Naive thymus-derived CD8-positive, alpha-beta T cell (primary cell): ENCODE measurements around the gene PAK4. TPM values are rescaled to one million over a fixed set of nuclear protein-coding genes. Genes with fewer than 3 reads are reported as not detected.
"Not testable (repeated sequence)": the region's sequence is repeated elsewhere in the genome, so short reads cannot be mapped to it uniquely, and the experiment has no call there.

Experiments
- ATAC-seq, 2 donors: fragments of 150-1000 bp; cut with Tn5 transposase in 1 of 2; sonication (Bioruptor Pico), chemical (Tn5 transposase) in 1 of 2; 1 replicate in 1 of 2; 2 replicates in 1 of 2; pipeline ENCODE4 v1.10.0; 2021; ENCODE audit warnings: mild to moderate bottlenecking in 2 of 2, moderate library complexity in 2 of 2
- POLR2A ChIA-PET: fragments of 350-600 bp; sonication (Branson Sonifier 250); formaldehyde crosslinking; loops from one replicate; lab custom pipeline; 2021; ENCODE audit warnings: antibody characterized with exemption; lab: Charles Lee
- DNase-seq, 10 donors: peaks; one replicate each; pipeline versions ENCODE4 v3.0.0 to v3.0.0-alpha.2; 2020 to 2022
- H3K27ac Mint-ChIP-seq, 10 donors: one replicate each; pipeline ENCODE4 v1.8.0; 2020 to 2022; ENCODE audit warnings: mild to moderate bottlenecking in 10 of 10, mixed read lengths in 10 of 10, moderate library complexity in 4 of 10, inconsistent platforms in 1 of 10
- H3K27me3 Mint-ChIP-seq, 5 donors: one replicate each; pipeline ENCODE4 v1.8.0; 2021 to 2022; ENCODE audit warnings: mixed read lengths in 5 of 5
- H3K36me3 Mint-ChIP-seq, 3 donors: one replicate each; pipeline ENCODE4 v1.8.0; 2020 to 2022; ENCODE audit warnings: mixed read lengths in 3 of 3, mild to moderate bottlenecking in 2 of 3, inconsistent platforms in 1 of 3
- H3K4me1 Mint-ChIP-seq, 4 donors: one replicate each; pipeline ENCODE4 v1.8.0; 2021 to 2022; ENCODE audit warnings: mixed read lengths in 4 of 4
- H3K4me3 Mint-ChIP-seq, 10 donors: one replicate each; pipeline ENCODE4 v1.8.0; 2020 to 2022; ENCODE audit warnings: mild to moderate bottlenecking in 10 of 10, mixed read lengths in 10 of 10, moderate library complexity in 6 of 10, inconsistent platforms in 1 of 10
- H3K9me3 Mint-ChIP-seq, 9 donors: one replicate each; pipeline ENCODE4 v1.8.0; 2020 to 2022; ENCODE audit warnings: mixed read lengths in 9 of 9, mild to moderate bottlenecking in 3 of 9, inconsistent platforms in 1 of 9, moderate library complexity in 1 of 9
- polyA plus RNA-seq, 3 donors: library from polyadenylated mRNA; unstranded; fragments of 300-500 nt; fragmentation: Illumina TruSeq; gene quantifications; one replicate each; pipeline ENCODE4 v1.2.3, GENCODE V29; 2021
- total RNA-seq, 8 experiments: library from RNA in 2 of 8; stranded (reverse) in 2 of 8; gene quantifications; one replicate each; pipeline ENCODE4 v1.2.3 and lab custom pipeline; 2021 to 2026

The PAK4 gene
- total and polyA plus RNA-seq, 5 experiments from 2014 or later: 1.3 to 16.8 (median 1.4) TPM

- no peak overlapping the region for H3K27ac Mint-ChIP-seq
- ATAC-seq (no peak), DNase-seq (no peak)
- POLR2A ChIA-PET: no interaction called here
- peaks cover 8 to 33% (median 23%) of the 10 kb centered on the region in 5 donors for H3K27me3 Mint-ChIP-seq
- H3K36me3 Mint-ChIP-seq: no peaks in the 10 kb centered on the region
- peaks cover 6 to 21% (median 11%) of the 10 kb centered on the region in 4 donors for H3K4me1 Mint-ChIP-seq
- no peaks in the 10 kb centered on the region for H3K9me3 Mint-ChIP-seq
- H3K4me3 Mint-ChIP-seq: no peak overlapping the region
Observed at GRCh38 chr19:39087907-39088686, 37.5 kb upstream of the PAK4 start.

- H3K36me3 Mint-ChIP-seq, DNase-seq, H3K4me3 Mint-ChIP-seq, H3K27ac Mint-ChIP-seq, ATAC-seq, H3K4me1 Mint-ChIP-seq, H3K9me3 Mint-ChIP-seq, POLR2A ChIA-PET: not testable (repeated sequence)
- peaks cover 7 to 23% (median 15%) of the 10 kb centered on the region in 5 donors for H3K27me3 Mint-ChIP-seq
Observed at GRCh38 chr19:39090016-39090415, 35.6 kb upstream of the PAK4 start.

- peaks cover 7 to 17% (median 9%) of the 10 kb centered on the region in 5 donors for H3K27me3 Mint-ChIP-seq
- H3K36me3 Mint-ChIP-seq: no peaks in the 10 kb centered on the region
- H3K9me3 Mint-ChIP-seq: no peaks in the 10 kb centered on the region
- H3K27ac Mint-ChIP-seq: no peak overlapping the region
- ATAC-seq (no peak), DNase-seq (no peak)
- POLR2A ChIA-PET: no interaction called here
- H3K4me1 Mint-ChIP-seq: peaks cover 0 to 2% (median 0%) of the 10 kb centered on the region in 4 donors
- no peak overlapping the region for H3K4me3 Mint-ChIP-seq
Observed at GRCh38 chr19:39090881-39091280, 34.7 kb upstream of the PAK4 start.

GRCh38 chr19:39095799-39096540 is 29.6 kb upstream of the PAK4 start:
- not testable (repeated sequence) for H3K4me1 Mint-ChIP-seq, DNase-seq, H3K36me3 Mint-ChIP-seq, H3K27ac Mint-ChIP-seq, H3K9me3 Mint-ChIP-seq, H3K4me3 Mint-ChIP-seq, ATAC-seq
- H3K27me3 Mint-ChIP-seq: peaks cover 12 to 56% (median 26%) of the 10 kb centered on the region in 5 donors
- POLR2A ChIA-PET: interaction anchor here (0.5 kb wide), 1 partner anchor 226 kb away, joined by 3 read pairs; no protein-coding TSS in a partner anchor

GRCh38 chr19:39097299-39097698 is 28.3 kb upstream of the PAK4 start:
- Mint-ChIP-seq H3K27ac (peak overlapping the region in 1 of 10 donors; percentile 13), H3K27me3 (peaks cover 12 to 56% (median 26%) of the 10 kb centered on the region in 5 donors), H3K4me3 (no peak overlapping the region), H3K9me3 (no peaks in the 10 kb centered on the region), H3K4me1 (peaks cover 0 to 7% (median 1%) of the 10 kb centered on the region in 4 donors), H3K36me3 (no peaks in the 10 kb centered on the region)
- ATAC-seq: no peak
- DNase-seq: no peak
- POLR2A ChIA-PET: interaction anchor here (0.6 kb wide), 1 partner anchor 10 kb away, joined by 3 read pairs; no protein-coding TSS in a partner anchor

- POLR2A ChIA-PET: interaction anchor here (0.6 kb wide), 1 partner anchor 9 kb away, joined by 3 read pairs; no protein-coding TSS in a partner anchor
- peaks cover 12 to 55% (median 24%) of the 10 kb centered on the region in 5 donors for H3K27me3 Mint-ChIP-seq
- H3K4me3 Mint-ChIP-seq: no peak overlapping the region
- H3K27ac Mint-ChIP-seq: no peak overlapping the region
- H3K9me3 Mint-ChIP-seq: no peaks in the 10 kb centered on the region
- no peaks in the 10 kb centered on the region for H3K36me3 Mint-ChIP-seq
- peaks cover 0 to 7% (median 1%) of the 10 kb centered on the region in 4 donors for H3K4me1 Mint-ChIP-seq
- DNase-seq (no peak), ATAC-seq (no peak)
Observed at GRCh38 chr19:39097721-39098120, 27.9 kb upstream of the PAK4 start.

GRCh38 chr19:39098365-39099269 is 27.0 kb upstream of the PAK4 start:
- Mint-ChIP-seq H3K36me3 (no peaks in the 10 kb centered on the region), H3K4me3 (peak overlapping the region in 2 of 10 donors; percentile 18 to 56), H3K27me3 (peaks cover 11 to 46% (median 23%) of the 10 kb centered on the region in 5 donors), H3K27ac (no peak overlapping the region), H3K4me1 (peaks cover 0 to 6% (median 1%) of the 10 kb centered on the region in 4 donors), H3K9me3 (no peaks in the 10 kb centered on the region)
- ATAC-seq (peak in 1 of 2 donors; percentile 16), DNase-seq (no peak)
- POLR2A ChIA-PET: no interaction called here

- peaks cover 0 to 6% (median 1%) of the 10 kb centered on the region in 4 donors for H3K4me1 Mint-ChIP-seq
- peak overlapping the region in 1 of 10 donors; percentile 14 for H3K27ac Mint-ChIP-seq
- no peak for DNase-seq
- no peaks in the 10 kb centered on the region for H3K9me3 Mint-ChIP-seq
- H3K36me3 Mint-ChIP-seq: no peaks in the 10 kb centered on the region
- peaks cover 10 to 42% (median 22%) of the 10 kb centered on the region in 5 donors for H3K27me3 Mint-ChIP-seq
- peak overlapping the region in 1 of 10 donors; percentile 20 for H3K4me3 Mint-ChIP-seq
- no peak for ATAC-seq
- POLR2A ChIA-PET: no interaction called here
Observed at GRCh38 chr19:39099341-39099740, 26.2 kb upstream of the PAK4 start.

GRCh38 chr19:39100500-39101166 is 25.0 kb upstream of the PAK4 start:
- POLR2A ChIA-PET: interaction anchor here (0.6 kb wide), 1 partner anchor 307 kb away, joined by 3 read pairs; no protein-coding TSS in a partner anchor
- peaks cover 0 to 6% (median 1%) of the 10 kb centered on the region in 4 donors for H3K4me1 Mint-ChIP-seq

GRCh38 chr19:39103151-39103550 is 22.4 kb upstream of the PAK4 start:
- POLR2A ChIA-PET: no interaction called here
- no peaks in the 10 kb centered on the region for H3K36me3 Mint-ChIP-seq
- no peaks in the 10 kb centered on the region for H3K9me3 Mint-ChIP-seq
- no peak for DNase-seq
- ATAC-seq: no peak
- peaks cover 0 to 6% (median 1%) of the 10 kb centered on the region in 4 donors for H3K4me1 Mint-ChIP-seq
- no peak overlapping the region for H3K27ac Mint-ChIP-seq
- H3K4me3 Mint-ChIP-seq: no peak overlapping the region
- H3K27me3 Mint-ChIP-seq: peaks cover 6 to 18% (median 12%) of the 10 kb centered on the region in 5 donors

More at GRCh38 chr19:39100500-39101166, 25.0 kb upstream of the PAK4 start:
- ATAC-seq (no peak), DNase-seq (no peak)
- H3K27ac Mint-ChIP-seq: no peak overlapping the region
- H3K27me3 Mint-ChIP-seq: peaks cover 9 to 41% (median 17%) of the 10 kb centered on the region in 5 donors
- H3K9me3 Mint-ChIP-seq: no peaks in the 10 kb centered on the region
- no peaks in the 10 kb centered on the region for H3K36me3 Mint-ChIP-seq
- H3K4me3 Mint-ChIP-seq: no peak overlapping the region

GRCh38 chr19:39104186-39104596 is 21.4 kb upstream of the PAK4 start:
- DNase-seq (no peak), ATAC-seq (no peak)
- Mint-ChIP-seq H3K36me3 (no peaks in the 10 kb centered on the region), H3K27me3 (peaks cover 2 to 11% (median 7%) of the 10 kb centered on the region in 5 donors), H3K4me1 (peaks cover 0 to 3% (median 1%) of the 10 kb centered on the region in 4 donors), H3K9me3 (no peaks in the 10 kb centered on the region), H3K4me3 (no peak overlapping the region), H3K27ac (no peak overlapping the region)
- POLR2A ChIA-PET: no interaction called here
